Heart left ventricle (tissue), 13 donors: ENCODE data around the gene PCDH17.

Experiments used
- POLR2A ChIP-seq, 2 donors: fragments of 450-650 bp; IDR thresholded peaks; one replicate each; pipeline ENCODE4 v1.6.1; 2017; ENCODE audit warnings: antibody characterized with exemption in 2 of 2, mild to moderate bottlenecking in 2 of 2, moderate library complexity in 2 of 2
- TF ChIP-seq, protein P1 (sequence below), 12 donors: fragments of 200-600 bp; sonication (generic) in 4 of 12; IDR thresholded peaks; one replicate each; pipeline versions ENCODE4 v1.5.0 to v1.8.0; 2018 to 2022; ENCODE audit warnings: antibody characterized with exemption in 12 of 12, mild to moderate bottlenecking in 5 of 12
- donor health status: ischemic (EF 13 %, LVEDD 7.1; RV severe dilation, severe dysfunction).
- donor health status: DM: no; HTN: yes; CAD: no.
- donor health status: DM: no; HTN: no; CAD: no.
- donor health status: ischemic (EF 25% LVEDD 6.9; RV normal size, moderate dysfunction).
- donor health status: ischemic (EF 25% LVEDD 5.7; RV mildly dilated, moderate dysfunction).
- donor health status: ischemic (EF 35%, LVEDD 5.7; RV mildly dilated, moderate dysfunction).
- donor health status: nonischemic (EF 11% LVEDD 7.7; RV severe dilation, severe dysfunction).
- donor health status: DM: yes; HTN: yes; CAD: no.
- donor health status: PGD.
- donor health status: ischemic (EF 29% LVEDD 5.4; RV normal size, mild dysfunction).
- donor health status: nonischemic (EF 23%, LVEDD 6.1; RV moderate dilation, normal function).

GRCh38 chr13:57748096-57748495 is 116.6 kb downstream of the PCDH17 start:
- TF ChIP-seq, protein P1, sequence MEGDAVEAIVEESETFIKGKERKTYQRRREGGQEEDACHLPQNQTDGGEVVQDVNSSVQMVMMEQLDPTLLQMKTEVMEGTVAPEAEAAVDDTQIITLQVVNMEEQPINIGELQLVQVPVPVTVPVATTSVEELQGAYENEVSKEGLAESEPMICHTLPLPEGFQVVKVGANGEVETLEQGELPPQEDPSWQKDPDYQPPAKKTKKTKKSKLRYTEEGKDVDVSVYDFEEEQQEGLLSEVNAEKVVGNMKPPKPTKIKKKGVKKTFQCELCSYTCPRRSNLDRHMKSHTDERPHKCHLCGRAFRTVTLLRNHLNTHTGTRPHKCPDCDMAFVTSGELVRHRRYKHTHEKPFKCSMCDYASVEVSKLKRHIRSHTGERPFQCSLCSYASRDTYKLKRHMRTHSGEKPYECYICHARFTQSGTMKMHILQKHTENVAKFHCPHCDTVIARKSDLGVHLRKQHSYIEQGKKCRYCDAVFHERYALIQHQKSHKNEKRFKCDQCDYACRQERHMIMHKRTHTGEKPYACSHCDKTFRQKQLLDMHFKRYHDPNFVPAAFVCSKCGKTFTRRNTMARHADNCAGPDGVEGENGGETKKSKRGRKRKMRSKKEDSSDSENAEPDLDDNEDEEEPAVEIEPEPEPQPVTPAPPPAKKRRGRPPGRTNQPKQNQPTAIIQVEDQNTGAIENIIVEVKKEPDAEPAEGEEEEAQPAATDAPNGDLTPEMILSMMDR (IDR thresholded peaks at IDR 0.05), result no peak
- no peak for TF ChIP-seq POLR2A (IDR thresholded peaks at IDR 0.05)
